SK-N-SH (cell line): Measurements from ENCODE around the gene RAB6A. TPM values are rescaled to one million over a fixed set of nuclear protein-coding genes. Genes with fewer than 3 reads are reported as not detected.
"Not testable (repeated sequence)": the region's sequence is repeated elsewhere in the genome, so short reads cannot be mapped to it uniquely, and the experiment has no call there.

ENCODE experiments used
- CTCF ChIA-PET: fragments of 300-600, 350-600 bp; formaldehyde crosslinking; extraction: SDS; loops from one replicate; lab custom pipeline; 2021; lab: Yijun Ruan, JAX
- POLR2A ChIA-PET: fragments of 350-600 bp; sonication (Branson Sonifier 250); formaldehyde crosslinking; extraction: SDS; loops from one replicate; lab custom pipeline; 2020; ENCODE audit warnings: antibody characterized with exemption, inconsistent platforms; lab: Yijun Ruan, JAX
- DNase-seq: peaks from one replicate; pipeline ENCODE4 v3.0.0; 2012
- H2AFZ ChIP-seq: fragments of 200-600 bp; sonication (generic); 2 replicates; pipeline ENCODE4 v1.8.1; 2016; ENCODE audit warnings: antibody characterized with exemption, mild to moderate bottlenecking, low read depth
- H3F3A ChIP-seq: fragments of 200-600 bp; sonication (generic); replicated peaks from 2 replicates; pipeline ENCODE3; 2016; ENCODE audit warnings: antibody characterized with exemption, mild to moderate bottlenecking; ENCODE audit not compliant: insufficient read depth
- H3K27ac ChIP-seq, 2 experiments: fragments of 200-500 bp in 1 of 2; fragments of 200-600 bp in 1 of 2; sonication (Bioruptor generic) in 1 of 2; sonication (generic), shearing (Covaris generic) in 1 of 2; 2 replicates each; pipeline versions ENCODE4 v1.5.1 to v1.6.1; 2014 to 2016; ENCODE audit warnings: low read depth in 2 of 2, inconsistent platforms in 1 of 2, low read length in 1 of 2, mild to moderate bottlenecking in 1 of 2, mixed read lengths in 1 of 2
- H3K27me3 ChIP-seq: fragments of 200-600 bp; sonication (generic), shearing (Covaris generic); 2 replicates; pipeline ENCODE4 v1.6.1; 2016; ENCODE audit warnings: mixed run types; ENCODE audit not compliant: insufficient read depth
- H3K36me3 ChIP-seq, 2 experiments: fragments of 200-500 bp in 1 of 2; fragments of 200-600 bp in 1 of 2; sonication (Bioruptor generic) in 1 of 2; sonication (generic) in 1 of 2; replicated peaks in 1 of 2; 2 replicates each; pipeline versions ENCODE3 to v1.5.1; 2014 to 2016; ENCODE audit warnings: low read length in 1 of 2, mild to moderate bottlenecking in 1 of 2; ENCODE audit not compliant: insufficient read depth in 2 of 2, control insufficient read depth in 1 of 2
- H3K4me1 ChIP-seq, 2 experiments: fragments of 200-500 bp in 1 of 2; fragments of 200-600 bp in 1 of 2; sonication (Bioruptor generic) in 1 of 2; sonication (generic), shearing (Covaris generic) in 1 of 2; 2 replicates each; pipeline versions ENCODE4 v1.5.1 to v1.6.1; 2014 to 2016; ENCODE audit warnings: low read depth in 1 of 2, low read length in 1 of 2, mixed run types in 1 of 2; ENCODE audit not compliant: insufficient read depth in 2 of 2, control insufficient read depth in 1 of 2
- H3K4me2 ChIP-seq: fragments of 200-600 bp; sonication (generic), shearing (Covaris generic); 2 replicates; pipeline ENCODE4 v1.6.1; 2017; ENCODE audit warnings: mixed run types
- H3K4me3 ChIP-seq, 2 experiments: fragments of 200-500 bp in 1 of 2; fragments of 200-600 bp in 1 of 2; sonication (Bioruptor generic) in 1 of 2; sonication (generic), shearing (Covaris generic) in 1 of 2; 2 replicates each; pipeline versions ENCODE4 v1.5.1 to v1.8.1; 2014 to 2016; ENCODE audit warnings: low read depth in 2 of 2, inconsistent platforms in 1 of 2, low read length in 1 of 2, mild to moderate bottlenecking in 1 of 2, mixed read lengths in 1 of 2, moderate library complexity in 1 of 2
- H3K79me2 ChIP-seq: fragments of 200-600 bp; sonication (generic); 2 replicates; pipeline ENCODE4 v1.8.1; 2017; ENCODE audit warnings: mild to moderate bottlenecking; ENCODE audit not compliant: insufficient read depth
- H3K9ac ChIP-seq: fragments of 200-600 bp; sonication (generic); 2 replicates; pipeline ENCODE4 v1.6.1; 2017; ENCODE audit warnings: mixed run types
- H3K9me2 ChIP-seq: fragments of 200-600 bp; sonication (generic); 2 replicates; pipeline ENCODE4 v1.6.1; 2017; ENCODE audit warnings: mixed run types
- H3K9me3 ChIP-seq: fragments of 200-600 bp; sonication (generic); 2 replicates; pipeline ENCODE4 v1.6.1; 2017; ENCODE audit warnings: mixed run types, mild to moderate bottlenecking, moderate library complexity
- H4K20me1 ChIP-seq: fragments of 200-600 bp; sonication (generic); 2 replicates; pipeline ENCODE4 v1.6.1; 2017; ENCODE audit warnings: mild to moderate bottlenecking, mixed run types; ENCODE audit not compliant: insufficient read depth
- CTCF ChIP-seq: fragments of 200-600 bp; sonication (generic); IDR thresholded peaks from 2 replicates; pipeline ENCODE4 v1.6.1; 2017; ENCODE audit warnings: antibody characterized with exemption, mild to moderate bottlenecking, moderate library complexity
- EP300 ChIP-seq, 2 experiments: IDR thresholded peaks; 2 replicates each; pipeline versions ENCODE4 v1.4.0 to v1.6.1; 2012; ENCODE audit warnings: borderline replicate concordance in 1 of 2, low read depth in 1 of 2, low read length in 1 of 2
- FOSL2 ChIP-seq: IDR thresholded peaks from 2 replicates; pipeline ENCODE4 v1.4.0; 2012; ENCODE audit warnings: low read depth, mild to moderate bottlenecking, moderate library complexity, borderline replicate concordance
- FOXM1 ChIP-seq: IDR thresholded peaks from 2 replicates; pipeline ENCODE4 v1.4.0; 2012; ENCODE audit warnings: low read depth, mild to moderate bottlenecking
- GABPA ChIP-seq: IDR thresholded peaks from 2 replicates; pipeline ENCODE4 v1.4.0; 2012; ENCODE audit warnings: low read depth, mild to moderate bottlenecking
- GATA2 ChIP-seq: sonication (generic); formaldehyde crosslinking; IDR thresholded peaks from 2 replicates; pipeline ENCODE4 v1.5.0; 2020; ENCODE audit warnings: mild to moderate bottlenecking, missing genetic modification reagents
- MAX ChIP-seq: IDR thresholded peaks from 2 replicates; pipeline ENCODE4 v1.4.0; 2012; ENCODE audit warnings: low read depth
- POLR2AphosphoS5 ChIP-seq: IDR thresholded peaks from 2 replicates; pipeline ENCODE4 v1.6.1; 2012; ENCODE audit warnings: low read depth, low read length
- RXRA ChIP-seq: IDR thresholded peaks from 2 replicates; pipeline ENCODE4 v1.4.0; 2012; ENCODE audit warnings: low read depth, mild to moderate bottlenecking, borderline replicate concordance
- SMC3 ChIP-seq: IDR thresholded peaks from 2 replicates; pipeline ENCODE4 v1.6.1; 2012; ENCODE audit warnings: low read depth, low read length, improper control_type of control experiment
- USF2 ChIP-seq: fragments of 150-350 bp; IDR thresholded peaks from 2 replicates; pipeline ENCODE4 v1.6.1; 2017; ENCODE audit warnings: antibody characterized with exemption, low read length, low read depth, borderline replicate concordance
- YY1 ChIP-seq: IDR thresholded peaks from 2 replicates; pipeline ENCODE4 v1.4.0; 2012; ENCODE audit warnings: low read depth, mild to moderate bottlenecking
- WGBS: methylation state at CpG from one replicate; pipeline ENCODE4 v1.1.6; 2017; ENCODE audit warnings: low lambda C conversion rate; 5-methylcytosine and 5-hydroxymethylcytosine counted together
- polyA plus RNA-seq, 3 experiments: library from polyadenylated mRNA; depleted of rRNA; stranded (reverse); fragments of >200 nt; gene quantifications; 2 replicates each; pipeline ENCODE4 v1.2.3, GENCODE V29; 2012
- TF ChIP-seq, protein P1 (sequence below): IDR thresholded peaks from 2 replicates; pipeline ENCODE4 v1.4.0; 2012; ENCODE audit warnings: low read depth, borderline replicate concordance

The RAB6A gene
- polyA plus RNA-seq, 1 of the 3 experiments (the other 2 are of a cell fraction) = 39.1 TPM

GRCh38 chr11:73746701-73747100 is 14.2 kb downstream of the RAB6A start:
- H3K4me3 ChIP-seq = no peak overlapping the region
- peaks cover 100% of the 10 kb centered on the region for H3K79me2 ChIP-seq
- H3K27me3 ChIP-seq = no peaks in the 10 kb centered on the region
- no peaks in the 10 kb centered on the region for H3K9me2 ChIP-seq
- CTCF ChIA-PET = interaction anchor here (0.5 to 1.4 kb wide), 3 partner anchors 9 to 440 kb away, joined by 3 read pairs; no protein-coding TSS in a partner anchor
- no peaks in the 10 kb centered on the region; a peak in 1 of 4 replicates for H3K4me1 ChIP-seq
- no peak overlapping the region for H3K4me2 ChIP-seq
- H4K20me1 ChIP-seq = peaks cover 96% of the 10 kb centered on the region
- no peaks in the 10 kb centered on the region for H3K9me3 ChIP-seq
- no peak overlapping the region for H3K9ac ChIP-seq
- H3K27ac ChIP-seq = no peak overlapping the region
- 97% methylated on average over 13 of the region's 13 CpGs for WGBS
- POLR2A ChIA-PET = no interaction called here
- H3F3A ChIP-seq = peaks cover 4% of the 10 kb centered on the region
- H2AFZ ChIP-seq = no peak overlapping the region
- DNase-seq = no peak
- no peaks in the 10 kb centered on the region for H3K36me3 ChIP-seq
- no peak for TF ChIP-seq GABPA
- TF ChIP-seq YY1 = no peak
- TF ChIP-seq FOXM1 = no peak
- no peak for TF ChIP-seq FOSL2
- TF ChIP-seq RXRA = no peak
- TF ChIP-seq MAX = no peak
- no peak for TF ChIP-seq CTCF
- no peak for TF ChIP-seq USF2
- no peak for TF ChIP-seq POLR2AphosphoS5
- TF ChIP-seq EP300 (IDR thresholded peaks at IDR 0.05; ENCODE audit: borderline replicate concordance in 1 of 2, low read depth in 1 of 2, low read length in 1 of 2) = no peak
- TF ChIP-seq, protein P1, sequence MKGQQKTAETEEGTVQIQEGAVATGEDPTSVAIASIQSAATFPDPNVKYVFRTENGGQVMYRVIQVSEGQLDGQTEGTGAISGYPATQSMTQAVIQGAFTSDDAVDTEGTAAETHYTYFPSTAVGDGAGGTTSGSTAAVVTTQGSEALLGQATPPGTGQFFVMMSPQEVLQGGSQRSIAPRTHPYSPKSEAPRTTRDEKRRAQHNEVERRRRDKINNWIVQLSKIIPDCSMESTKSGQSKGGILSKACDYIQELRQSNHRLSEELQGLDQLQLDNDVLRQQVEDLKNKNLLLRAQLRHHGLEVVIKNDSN = no peak
- TF ChIP-seq SMC3 = no peak
- TF ChIP-seq GATA2 (CRISPR knock-in tag) = no peak
- TF ChIP-seq, all 33 proteins: peak for 0

DNA sequence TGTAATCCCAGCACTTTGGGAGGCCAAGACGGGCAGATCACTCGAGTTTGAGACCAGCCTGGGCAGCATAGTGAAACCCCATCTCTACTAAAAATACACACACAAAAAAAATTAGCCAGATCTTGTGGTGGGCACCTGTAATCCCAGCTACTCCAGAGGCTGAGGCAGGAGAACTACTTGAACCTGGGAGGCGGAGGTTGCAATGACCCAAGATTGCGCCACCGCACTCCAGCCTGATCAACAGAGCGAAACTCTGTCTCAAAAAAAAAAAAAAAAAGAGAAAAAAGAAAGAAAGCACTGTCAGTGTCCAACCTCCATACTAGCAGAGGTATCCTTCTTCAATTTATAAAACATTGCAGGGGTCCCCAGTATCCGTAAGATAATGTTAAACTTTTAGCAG is 17.8 kb downstream of the RAB6A start:
- ChIA-PET POLR2A (no interaction called here), CTCF (interaction anchor here (0.7 to 1.4 kb wide), 2 partner anchors 13 to 392 kb away, joined by 3 to 5 read pairs; no protein-coding TSS in a partner anchor)
- no peak overlapping the region for H3K27ac ChIP-seq
- no peak for TF ChIP-seq FOXM1
- TF ChIP-seq POLR2AphosphoS5 = no peak
- H3K9me3 ChIP-seq = no peaks in the 10 kb centered on the region
- no peak overlapping the region for H3K4me2 ChIP-seq
- 98% methylated on average over 7 of the region's 7 CpGs for WGBS
- H3K4me3 ChIP-seq = no peak overlapping the region
- H4K20me1 ChIP-seq = peaks cover 94% of the 10 kb centered on the region
- H3K79me2 ChIP-seq = peaks cover 98% of the 10 kb centered on the region
- no peak overlapping the region for H3K9ac ChIP-seq
- H3K36me3 ChIP-seq = no peaks in the 10 kb centered on the region
- no peaks in the 10 kb centered on the region; a peak in 1 of 4 replicates for H3K4me1 ChIP-seq
- no peaks in the 10 kb centered on the region for H3K9me2 ChIP-seq
- no peak overlapping the region for H2AFZ ChIP-seq
- peaks cover 2% of the 10 kb centered on the region for H3F3A ChIP-seq
- no peak for DNase-seq
- no peaks in the 10 kb centered on the region for H3K27me3 ChIP-seq

DNA sequence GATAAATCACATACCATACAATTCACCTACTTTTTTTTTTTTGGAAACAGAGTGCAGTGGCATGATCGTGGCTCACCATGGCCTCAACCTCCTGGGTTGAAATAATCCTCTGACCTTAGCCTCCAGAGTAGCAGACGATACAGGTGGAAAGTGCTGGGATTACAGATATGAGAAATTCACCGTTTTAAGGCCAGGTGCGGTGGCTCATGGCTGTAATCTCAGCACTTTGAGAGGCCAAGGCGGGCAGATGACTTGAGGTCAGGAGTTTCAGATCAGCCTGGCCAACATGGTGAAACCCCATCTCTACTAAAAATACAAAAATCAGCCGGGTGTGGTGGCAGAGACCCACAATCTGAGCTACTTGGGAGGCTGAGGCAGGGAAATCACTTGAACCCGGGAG is 24.9 kb downstream of the RAB6A start:
- H3K9me3 ChIP-seq, H3K9me2 ChIP-seq, H3K27ac ChIP-seq, H3K4me3 ChIP-seq, POLR2A ChIA-PET, CTCF ChIA-PET, H3K4me1 ChIP-seq, H3F3A ChIP-seq, H2AFZ ChIP-seq, H3K9ac ChIP-seq, H3K4me2 ChIP-seq, H3K27me3 ChIP-seq, DNase-seq: not testable (repeated sequence)
- H3K79me2 ChIP-seq = peaks cover 98% of the 10 kb centered on the region
- peaks cover 88% of the 10 kb centered on the region for H4K20me1 ChIP-seq
- 87% methylated on average over 7 of the region's 7 CpGs for WGBS
- H3K36me3 ChIP-seq = peaks cover 0 to 21% of the 10 kb centered on the region in 2 experiments
